Amniotic stem cell (primary cell): Measurements from ENCODE around the gene EMX2.
"Not testable (repeated sequence)": the region's sequence is repeated elsewhere in the genome, so short reads cannot be mapped to it uniquely, and the experiment has no call there.

Experiments used
- DNase-seq: peaks from one replicate; lab custom pipeline; 2025; lab: John Stamatoyannopoulos, UW

EMX2 gene

GRCh38 chr10:117560942-117561341 is 18.4 kb downstream of the EMX2 start:
- DNase-seq, result no peak

GRCh38 chr10:117562220-117562619 is 19.7 kb downstream of the EMX2 start:
- DNase-seq, result no peak

- no peak for DNase-seq
Observed at GRCh38 chr10:117562896-117563737, 20.6 kb downstream of the EMX2 start.

GRCh38 chr10:117563780-117564179 is 21.2 kb downstream of the EMX2 start:
- DNase-seq, result no peak

- no peak for DNase-seq
Observed at GRCh38 chr10:117565068-117565467, 22.5 kb downstream of the EMX2 start.

- no peak for DNase-seq
Observed at GRCh38 chr10:117568334-117568733, 25.8 kb downstream of the EMX2 start.

GRCh38 chr10:117569610-117570390 is 27.3 kb downstream of the EMX2 start:
- DNase-seq, result no peak

GRCh38 chr10:117570880-117571279 is 28.3 kb downstream of the EMX2 start:
- DNase-seq, result no peak

- DNase-seq, result no peak
Observed at GRCh38 chr10:117574498-117575146, 32.1 kb downstream of the EMX2 start.

GRCh38 chr10:117578490-117578889 is 35.9 kb downstream of the EMX2 start:
- DNase-seq, result no peak

GRCh38 chr10:117578999-117579590 is 36.5 kb downstream of the EMX2 start:
- DNase-seq, result no peak

- no peak for DNase-seq
Observed at GRCh38 chr10:117581961-117582360, 39.4 kb downstream of the EMX2 start.

- DNase-seq, result not testable (repeated sequence)
Observed at GRCh38 chr10:117584831-117585230, 42.3 kb downstream of the EMX2 start.

- DNase-seq, result no peak
Observed at GRCh38 chr10:117587036-117587435, 44.5 kb downstream of the EMX2 start.

- DNase-seq, result no peak
Observed at GRCh38 chr10:117590101-117590875, 47.7 kb downstream of the EMX2 start.

- no peak for DNase-seq
Observed at GRCh38 chr10:117591043-117591442, 48.5 kb downstream of the EMX2 start.

GRCh38 chr10:117594722-117595121 is 52.2 kb downstream of the EMX2 start:
- no peak for DNase-seq

- no peak for DNase-seq
Observed at GRCh38 chr10:117596706-117597105, 54.2 kb downstream of the EMX2 start.

GRCh38 chr10:117597216-117597615 is 54.7 kb downstream of the EMX2 start:
- no peak for DNase-seq
